WTC11 (cell line): ENCODE results near the gene NATD1.
A peak's percentile ranks its signal among the peaks of the same experiment; 100 is the strongest.

Source experiments
- CREB1 ChIP-seq: sonication (generic); formaldehyde crosslinking; IDR thresholded peaks from 2 replicates; pipeline ENCODE4 v1.8.0; 2023; ENCODE audit warnings: mild to moderate bottlenecking, missing genetic modification reagents
- ETV6 ChIP-seq: sonication (generic); formaldehyde crosslinking; IDR thresholded peaks from 2 replicates; pipeline ENCODE4 v1.8.1; 2022; ENCODE audit warnings: mild to moderate bottlenecking, missing genetic modification reagents
- JUN ChIP-seq: sonication (generic); formaldehyde crosslinking; IDR thresholded peaks from 2 replicates; pipeline ENCODE4 v1.8.0; 2023; ENCODE audit warnings: mild to moderate bottlenecking, missing genetic modification reagents
- NFYB ChIP-seq: sonication (generic); formaldehyde crosslinking; conservative IDR thresholded peaks from 2 replicates; pipeline ENCODE4 v1.8.0; 2022; ENCODE audit warnings: low read depth, missing genetic modification reagents
- SP1 ChIP-seq: sonication (generic); formaldehyde crosslinking; conservative IDR thresholded peaks from 2 replicates; pipeline ENCODE4 v1.8.1; 2022; ENCODE audit warnings: missing genetic modification reagents
- TP53 ChIP-seq: sonication (generic); formaldehyde crosslinking; IDR thresholded peaks from 2 replicates; pipeline ENCODE4 v1.8.1; 2023; ENCODE audit warnings: mild to moderate bottlenecking, missing genetic modification reagents
- TF ChIP-seq, protein P1 (sequence below): fragments of 200-600 bp; IDR thresholded peaks from 2 replicates; pipeline ENCODE4 v1.8.0; 2022; ENCODE audit warnings: antibody characterized with exemption
- TF ChIP-seq, protein P2 (sequence below): sonication (generic); formaldehyde crosslinking; IDR thresholded peaks from 2 replicates; pipeline ENCODE4 v1.8.1; 2022; ENCODE audit warnings: mild to moderate bottlenecking, moderate library complexity, missing genetic modification reagents
- TF ChIP-seq, protein P3 (sequence below): sonication (generic); formaldehyde crosslinking; IDR thresholded peaks from 2 replicates; pipeline ENCODE4 v1.8.1; 2022; ENCODE audit warnings: mild to moderate bottlenecking, missing genetic modification reagents, moderate library complexity, borderline replicate concordance
- TF ChIP-seq, protein P4 (sequence below): sonication (generic); formaldehyde crosslinking; IDR thresholded peaks from 2 replicates; pipeline ENCODE4 v1.8.0; 2023; ENCODE audit warnings: missing genetic modification reagents
- TF ChIP-seq, protein P5 (sequence below): sonication (generic); formaldehyde crosslinking; IDR thresholded peaks from 2 replicates; pipeline ENCODE4 v1.8.1; 2023; ENCODE audit warnings: mild to moderate bottlenecking, missing genetic modification reagents, moderate library complexity

DNA sequence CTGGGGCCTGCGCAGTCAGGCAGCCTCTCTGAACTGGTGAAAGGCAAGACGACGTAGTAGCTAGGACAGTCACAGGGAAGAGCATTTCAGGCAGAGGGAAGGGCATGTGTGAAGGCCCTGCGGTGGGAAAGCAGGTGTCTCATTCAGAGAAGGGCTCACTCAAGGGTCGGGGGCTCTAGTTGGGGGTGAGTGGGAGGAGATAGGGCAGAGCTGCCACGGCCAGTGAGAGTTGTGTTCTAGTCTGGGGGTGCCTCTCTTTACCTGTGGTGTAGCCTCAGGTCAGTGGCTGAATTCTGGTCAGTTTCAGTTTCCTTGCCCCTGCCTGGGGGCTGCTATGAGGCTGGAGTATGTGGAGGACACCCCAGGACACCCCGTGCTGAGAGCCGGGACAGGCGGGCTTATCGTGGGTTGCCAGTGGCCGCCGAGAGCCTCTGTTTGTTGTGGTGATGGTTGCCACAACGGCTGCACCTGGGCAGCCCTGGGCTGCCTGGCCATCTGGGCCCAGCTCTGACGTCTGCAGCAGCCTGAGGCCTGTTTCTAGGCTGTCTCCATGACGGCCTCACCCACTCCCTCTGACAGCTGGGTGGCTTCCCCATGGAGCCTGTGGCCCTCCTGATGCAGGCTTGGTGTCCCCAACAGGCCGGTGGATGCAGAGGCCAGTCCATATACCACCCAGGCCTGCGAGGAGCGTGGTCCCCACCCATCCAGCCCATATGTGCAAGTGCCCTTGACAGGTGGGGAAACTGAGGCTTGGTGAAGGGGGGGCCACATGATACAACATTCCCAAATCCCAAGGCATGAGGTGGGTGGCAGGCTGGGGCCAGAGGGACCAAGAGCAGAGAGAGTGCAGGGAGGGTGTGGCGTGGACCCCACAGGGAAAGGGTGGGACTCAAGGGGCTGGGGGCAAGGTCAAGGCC lies 42.1 kb upstream of the NATD1 start:
- TF ChIP-seq, protein P1, sequence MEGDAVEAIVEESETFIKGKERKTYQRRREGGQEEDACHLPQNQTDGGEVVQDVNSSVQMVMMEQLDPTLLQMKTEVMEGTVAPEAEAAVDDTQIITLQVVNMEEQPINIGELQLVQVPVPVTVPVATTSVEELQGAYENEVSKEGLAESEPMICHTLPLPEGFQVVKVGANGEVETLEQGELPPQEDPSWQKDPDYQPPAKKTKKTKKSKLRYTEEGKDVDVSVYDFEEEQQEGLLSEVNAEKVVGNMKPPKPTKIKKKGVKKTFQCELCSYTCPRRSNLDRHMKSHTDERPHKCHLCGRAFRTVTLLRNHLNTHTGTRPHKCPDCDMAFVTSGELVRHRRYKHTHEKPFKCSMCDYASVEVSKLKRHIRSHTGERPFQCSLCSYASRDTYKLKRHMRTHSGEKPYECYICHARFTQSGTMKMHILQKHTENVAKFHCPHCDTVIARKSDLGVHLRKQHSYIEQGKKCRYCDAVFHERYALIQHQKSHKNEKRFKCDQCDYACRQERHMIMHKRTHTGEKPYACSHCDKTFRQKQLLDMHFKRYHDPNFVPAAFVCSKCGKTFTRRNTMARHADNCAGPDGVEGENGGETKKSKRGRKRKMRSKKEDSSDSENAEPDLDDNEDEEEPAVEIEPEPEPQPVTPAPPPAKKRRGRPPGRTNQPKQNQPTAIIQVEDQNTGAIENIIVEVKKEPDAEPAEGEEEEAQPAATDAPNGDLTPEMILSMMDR: no peak
- TF ChIP-seq NFYB: no peak
- TF ChIP-seq, protein P2, sequence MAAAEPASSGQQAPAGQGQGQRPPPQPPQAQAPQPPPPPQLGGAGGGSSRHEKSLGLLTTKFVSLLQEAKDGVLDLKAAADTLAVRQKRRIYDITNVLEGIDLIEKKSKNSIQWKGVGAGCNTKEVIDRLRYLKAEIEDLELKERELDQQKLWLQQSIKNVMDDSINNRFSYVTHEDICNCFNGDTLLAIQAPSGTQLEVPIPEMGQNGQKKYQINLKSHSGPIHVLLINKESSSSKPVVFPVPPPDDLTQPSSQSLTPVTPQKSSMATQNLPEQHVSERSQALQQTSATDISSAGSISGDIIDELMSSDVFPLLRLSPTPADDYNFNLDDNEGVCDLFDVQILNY: no peak
- TF ChIP-seq CREB1 (CRISPR knock-in tag): no peak
- 0 out of 2 replicates have a peak, but pooled peaks have one; percentile 39 for TF ChIP-seq JUN (CRISPR knock-in tag)
- no peak for TF ChIP-seq SP1 (CRISPR knock-in tag)
- TF ChIP-seq, protein P3, sequence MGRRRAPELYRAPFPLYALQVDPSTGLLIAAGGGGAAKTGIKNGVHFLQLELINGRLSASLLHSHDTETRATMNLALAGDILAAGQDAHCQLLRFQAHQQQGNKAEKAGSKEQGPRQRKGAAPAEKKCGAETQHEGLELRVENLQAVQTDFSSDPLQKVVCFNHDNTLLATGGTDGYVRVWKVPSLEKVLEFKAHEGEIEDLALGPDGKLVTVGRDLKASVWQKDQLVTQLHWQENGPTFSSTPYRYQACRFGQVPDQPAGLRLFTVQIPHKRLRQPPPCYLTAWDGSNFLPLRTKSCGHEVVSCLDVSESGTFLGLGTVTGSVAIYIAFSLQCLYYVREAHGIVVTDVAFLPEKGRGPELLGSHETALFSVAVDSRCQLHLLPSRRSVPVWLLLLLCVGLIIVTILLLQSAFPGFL (CRISPR knock-in tag): no peak
- TF ChIP-seq TP53: no peak
- TF ChIP-seq ETV6 (CRISPR knock-in tag): no peak
- TF ChIP-seq, protein P4, sequence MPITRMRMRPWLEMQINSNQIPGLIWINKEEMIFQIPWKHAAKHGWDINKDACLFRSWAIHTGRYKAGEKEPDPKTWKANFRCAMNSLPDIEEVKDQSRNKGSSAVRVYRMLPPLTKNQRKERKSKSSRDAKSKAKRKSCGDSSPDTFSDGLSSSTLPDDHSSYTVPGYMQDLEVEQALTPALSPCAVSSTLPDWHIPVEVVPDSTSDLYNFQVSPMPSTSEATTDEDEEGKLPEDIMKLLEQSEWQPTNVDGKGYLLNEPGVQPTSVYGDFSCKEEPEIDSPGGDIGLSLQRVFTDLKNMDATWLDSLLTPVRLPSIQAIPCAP: no peak
- TF ChIP-seq, protein P5, sequence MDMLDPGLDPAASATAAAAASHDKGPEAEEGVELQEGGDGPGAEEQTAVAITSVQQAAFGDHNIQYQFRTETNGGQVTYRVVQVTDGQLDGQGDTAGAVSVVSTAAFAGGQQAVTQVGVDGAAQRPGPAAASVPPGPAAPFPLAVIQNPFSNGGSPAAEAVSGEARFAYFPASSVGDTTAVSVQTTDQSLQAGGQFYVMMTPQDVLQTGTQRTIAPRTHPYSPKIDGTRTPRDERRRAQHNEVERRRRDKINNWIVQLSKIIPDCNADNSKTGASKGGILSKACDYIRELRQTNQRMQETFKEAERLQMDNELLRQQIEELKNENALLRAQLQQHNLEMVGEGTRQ (CRISPR knock-in tag): no peak
